ENCODE measurements around the gene PUM1.
"Not testable (repeated sequence)": the region's sequence is repeated elsewhere in the genome, so short reads cannot be mapped to it uniquely, and the experiment has no call there.

Gene PUM1

GRCh38 chr1:31062867-31063380 is 2.6 kb downstream of the PUM1 start:
- DNase-seq = no peak

- DNase-seq = not testable (repeated sequence)
These were observed 3.2 kb downstream of the PUM1 start for GRCh38 chr1:31062162-31062866.

GRCh38 chr1:31058012-31058411 is 7.5 kb downstream of the PUM1 start:
- no peak for DNase-seq

- no peak for DNase-seq
These were observed 9.6 kb downstream of the PUM1 start for GRCh38 chr1:31055953-31056352.

GRCh38 chr1:31055501-31055900 is 10.0 kb downstream of the PUM1 start:
- DNase-seq = no peak

GRCh38 chr1:31054958-31055481 is 10.5 kb downstream of the PUM1 start:
- no peak for DNase-seq

- no peak for DNase-seq
These were observed 11.2 kb downstream of the PUM1 start for GRCh38 chr1:31054349-31054748.

GRCh38 chr1:31052613-31053012 is 12.9 kb downstream of the PUM1 start:
- not testable (repeated sequence) for DNase-seq

- DNase-seq = no peak
These were observed 13.9 kb downstream of the PUM1 start for GRCh38 chr1:31051611-31052010.

- DNase-seq = not testable (repeated sequence)
These were observed 18.0 kb downstream of the PUM1 start for GRCh38 chr1:31047507-31047906.

- DNase-seq = no peak
These were observed 21.9 kb downstream of the PUM1 start for GRCh38 chr1:31043631-31044030.

- DNase-seq = no peak
These were observed 22.9 kb downstream of the PUM1 start for GRCh38 chr1:31042656-31043055.

- DNase-seq = no peak
These were observed 24.0 kb downstream of the PUM1 start for GRCh38 chr1:31041529-31041928.

- DNase-seq = no peak
These were observed 25.5 kb downstream of the PUM1 start for GRCh38 chr1:31040038-31040437.

GRCh38 chr1:31038935-31039334 is 26.6 kb downstream of the PUM1 start:
- DNase-seq = not testable (repeated sequence)

- peak; percentile 57 for DNase-seq
These were observed 27.2 kb downstream of the PUM1 start for GRCh38 chr1:31038360-31038759.

GRCh38 chr1:31036749-31037500 is 28.6 kb downstream of the PUM1 start:
- DNase-seq = no peak

- no peak for DNase-seq
These were observed 31.9 kb downstream of the PUM1 start for GRCh38 chr1:31033598-31033997.

- no peak for DNase-seq
These were observed 33.3 kb downstream of the PUM1 start for GRCh38 chr1:31032266-31032665.

- no peak for DNase-seq
These were observed 34.0 kb downstream of the PUM1 start for GRCh38 chr1:31031330-31032143.

- DNase-seq = peak; percentile 58
These were observed 36.5 kb downstream of the PUM1 start for GRCh38 chr1:31029026-31029425.

- DNase-seq = no peak
These were observed 37.6 kb downstream of the PUM1 start for GRCh38 chr1:31027693-31028526.

Measured in fibroblast of skin of back (primary cell).